NB4 (cell line): ENCODE data around the gene KPNA6.

Source experiments
- DNase-seq: peaks from one replicate; pipeline ENCODE4 v3.0.0; 2010; ENCODE audit warnings: low read depth
- H3K4me3 ChIP-seq: one replicate; pipeline ENCODE4 v1.5.1; 2011; ENCODE audit warnings: mild to moderate bottlenecking, low read depth, low read length, moderate library complexity
- CTCF ChIP-seq: IDR thresholded peaks from one replicate; pipeline ENCODE4 v1.5.1; 2012; ENCODE audit warnings: low read depth, low read length
- MAX ChIP-seq: IDR thresholded peaks from 2 replicates; pipeline ENCODE4 v1.6.1; 2011; ENCODE audit warnings: low read depth, low read length
- MYC ChIP-seq: IDR thresholded peaks from 2 replicates; pipeline ENCODE4 v1.6.1; 2011; ENCODE audit warnings: low read depth, low read length
- POLR2A ChIP-seq: IDR thresholded peaks from 2 replicates; pipeline ENCODE4 v1.6.1; 2011; ENCODE audit warnings: mild to moderate bottlenecking; ENCODE audit not compliant: insufficient read length; ENCODE audit errors: extremely low read depth

The KPNA6 gene

GRCh38 chr1:32197074-32197473, 89.2 kb downstream of the KPNA6 start:
- no peak overlapping the region for H3K4me3 ChIP-seq
- TF ChIP-seq MAX (no peak), MYC (no peak), POLR2A (no peak), CTCF (no peak)
- no peak for DNase-seq

GRCh38 chr1:32197837-32198236, 90.0 kb downstream of the KPNA6 start:
- H3K4me3 ChIP-seq = no peak overlapping the region
- DNase-seq = no peak
- TF ChIP-seq POLR2A (no peak), MYC (no peak), MAX (no peak), CTCF (no peak)

GRCh38 chr1:32198237-32199042, 90.6 kb downstream of the KPNA6 start:
- no peak for TF ChIP-seq POLR2A
- no peak for TF ChIP-seq CTCF
- no peak for TF ChIP-seq MYC
- no peak for TF ChIP-seq MAX
- H3K4me3 ChIP-seq = no peak overlapping the region
- DNase-seq = no peak

DNA sequence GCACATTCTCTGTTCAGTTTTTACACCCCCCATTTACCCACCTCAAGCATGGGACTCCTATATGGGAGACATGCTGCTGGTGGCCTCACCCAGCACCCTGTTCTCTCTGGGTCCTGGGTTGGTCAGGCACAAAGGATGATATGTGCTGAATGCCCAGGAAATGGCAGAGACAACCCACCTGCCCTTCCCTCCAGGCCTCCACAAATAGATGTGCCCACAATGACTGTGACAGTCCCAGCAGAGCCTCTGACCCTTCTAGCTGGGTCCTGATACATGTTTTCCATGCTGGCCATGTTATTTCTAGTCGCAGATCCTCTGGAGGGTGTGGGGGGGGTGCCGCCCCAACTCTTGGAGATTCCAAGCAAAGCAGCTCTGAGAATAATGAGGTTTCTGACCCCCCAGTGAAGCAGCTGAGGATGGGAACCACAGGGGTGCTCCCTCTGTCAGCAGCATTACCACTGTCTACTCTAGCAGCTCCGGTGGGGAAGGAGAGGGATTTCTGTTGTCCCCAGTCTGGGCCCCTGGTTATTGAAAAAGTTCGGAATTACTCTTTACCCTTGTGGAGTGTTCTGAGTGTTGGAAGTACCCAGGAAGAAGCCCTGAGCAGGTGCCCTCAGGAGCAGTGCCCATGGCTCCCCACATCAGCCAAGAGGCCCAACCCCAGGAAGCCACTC, 91.3 kb downstream of the KPNA6 start:
- H3K4me3 ChIP-seq = no peak overlapping the region
- no peak for DNase-seq
- TF ChIP-seq MYC (no peak), MAX (no peak), CTCF (no peak), POLR2A (no peak)

GRCh38 chr1:32199717-32200072, 91.8 kb downstream of the KPNA6 start:
- no peak for DNase-seq

More at GRCh38 chr1:32199717-32200072, 91.8 kb downstream of the KPNA6 start:
- TF ChIP-seq MYC (no peak), POLR2A (no peak), MAX (no peak), CTCF (no peak)
- H3K4me3 ChIP-seq = no peak overlapping the region
